CD4-positive, alpha-beta T cell (primary cell): ENCODE results near the gene ESRRG. TPM values are rescaled to one million over a fixed set of nuclear protein-coding genes. Genes with fewer than 3 reads are reported as not detected.

Source experiments
- ATAC-seq: fragments of 200-7000 bp; cut with Tn5 transposase; one replicate; pipeline ENCODE4 v1.10.0; 2022; ENCODE audit warnings: mild to moderate bottlenecking; ENCODE audit not compliant: poor library complexity
- CTCF ChIA-PET: fragments of 350-600 bp; sonication (Branson Sonifier 250); formaldehyde crosslinking; loops from one replicate; lab custom pipeline; 2021; ENCODE audit warnings: antibody characterized with exemption, inconsistent platforms; lab: Charles Lee
- POLR2A ChIA-PET: fragments of 350-600 bp; sonication (Branson Sonifier 250); formaldehyde crosslinking; loops from one replicate; lab custom pipeline; 2021; ENCODE audit warnings: antibody characterized with exemption, inconsistent platforms; lab: Charles Lee
- DNase-seq, 14 experiments: peaks; one replicate each; pipeline ENCODE4 v3.0.0-alpha.2; 2013 to 2020; ENCODE audit warnings: mixed read lengths in 2 of 14
- H3K27ac ChIP-seq, 2 donors: one replicate each; pipeline versions ENCODE4 v1.5.1 to v1.7.0; 2013; ENCODE audit warnings: low read length in 2 of 2, low read depth in 1 of 2, mild to moderate bottlenecking in 1 of 2
- H3K27me3 ChIP-seq, 2 experiments: 1 replicate in 1 of 2; 2 replicates in 1 of 2; pipeline versions ENCODE4 v1.6.1 to v1.7.0; 2013; ENCODE audit warnings: low read length in 2 of 2, control low read depth in 1 of 2, mild to moderate bottlenecking in 1 of 2, moderate library complexity in 1 of 2; ENCODE audit not compliant: insufficient read depth in 2 of 2, control insufficient read depth in 1 of 2
- H3K36me3 ChIP-seq: one replicate; pipeline ENCODE4 v1.6.1; 2013; ENCODE audit warnings: low read length, control low read depth; ENCODE audit not compliant: insufficient read depth
- H3K4me1 ChIP-seq: one replicate; pipeline ENCODE4 v1.6.1; 2013; ENCODE audit warnings: low read length, control low read depth; ENCODE audit not compliant: insufficient read depth
- H3K4me3 ChIP-seq: one replicate; pipeline ENCODE4 v1.5.1; 2013; ENCODE audit warnings: mild to moderate bottlenecking, low read length, moderate library complexity
- H3K9me3 ChIP-seq, 2 experiments: 1 replicate in 1 of 2; 2 replicates in 1 of 2; pipeline versions ENCODE4 v1.6.1 to v1.7.0; 2013; ENCODE audit warnings: low read length in 2 of 2, mild to moderate bottlenecking in 2 of 2, control low read depth in 1 of 2, moderate library complexity in 1 of 2; ENCODE audit not compliant: control insufficient read depth in 1 of 2, insufficient read depth in 1 of 2
- H3K27ac Mint-ChIP-seq: one replicate; pipeline ENCODE4 v1.8.0; 2020; ENCODE audit warnings: mixed read lengths
- H3K27me3 Mint-ChIP-seq: one replicate; pipeline ENCODE4 v1.8.0; 2021; ENCODE audit warnings: mixed read lengths
- H3K36me3 Mint-ChIP-seq: one replicate; pipeline ENCODE4 v1.8.0; 2021; ENCODE audit warnings: low read depth, mixed read lengths
- H3K4me1 Mint-ChIP-seq: one replicate; pipeline ENCODE4 v1.8.0; 2021; ENCODE audit warnings: low read depth, mixed read lengths
- H3K4me3 Mint-ChIP-seq: one replicate; pipeline ENCODE4 v1.8.0; 2020; ENCODE audit warnings: mild to moderate bottlenecking, mixed read lengths
- H3K9me3 Mint-ChIP-seq: one replicate; pipeline ENCODE4 v1.8.0; 2020; ENCODE audit warnings: mixed read lengths
- CTCF ChIP-seq: fragments of 200-600 bp; IDR thresholded peaks from one replicate; pipeline ENCODE4 v1.8.0; 2022; ENCODE audit warnings: antibody characterized with exemption, mild to moderate bottlenecking
- intact Hi-C, 2 experiments: fragments of 100-400 bp; cut with DNase I in 1 of 2; cut with micrococcal nuclease in 1 of 2; formaldehyde crosslinking; loops; one replicate each; pipeline versions ENCODE4 v1.15.1 to v1.9.0; 2023 to 2025; cut with DNase I, micrococcal nuclease
- total RNA-seq, 174 experiments: library from RNA in 2 of 174; stranded (reverse) in 2 of 174; gene quantifications; one replicate each; pipeline ENCODE4 v1.2.3 and lab custom pipeline; 2021 to 2026

Gene ESRRG
- total RNA-seq, 2 experiments from 2014 or later = not detected

GRCh38 chr1:216732121-216732520 is 8.9 kb upstream of the ESRRG start:
- no peaks in the 10 kb centered on the region for H3K27me3 ChIP-seq
- POLR2A ChIA-PET = no interaction called here
- no peak overlapping the region for H3K4me3 Mint-ChIP-seq
- TF ChIP-seq CTCF = no peak
- H3K4me1 ChIP-seq = no peaks in the 10 kb centered on the region
- H3K36me3 ChIP-seq = no peaks in the 10 kb centered on the region
- no peaks in the 10 kb centered on the region for H3K36me3 Mint-ChIP-seq
- H3K9me3 ChIP-seq = peaks cover 0 to 13% of the 10 kb centered on the region in 2 experiments
- intact Hi-C loops = no loop called here
- CTCF ChIA-PET = no interaction called here
- no peaks in the 10 kb centered on the region for H3K27me3 Mint-ChIP-seq
- no peak overlapping the region for H3K4me3 ChIP-seq
- H3K4me1 Mint-ChIP-seq = no peaks in the 10 kb centered on the region
- no peak for DNase-seq
- H3K27ac Mint-ChIP-seq = no peak overlapping the region
- H3K9me3 Mint-ChIP-seq = peaks cover 6% of the 10 kb centered on the region
- no peak for ATAC-seq
- no peak overlapping the region for H3K27ac ChIP-seq

- no peaks in the 10 kb centered on the region for H3K4me1 ChIP-seq
- ChIA-PET POLR2A (no interaction called here), CTCF (no interaction called here)
- no peak for TF ChIP-seq CTCF
- H3K4me3 Mint-ChIP-seq = no peak overlapping the region
- no peak overlapping the region for H3K27ac ChIP-seq
- DNase-seq (no peak), ATAC-seq (no peak)
- intact Hi-C loops = no loop called here
- no peak overlapping the region for H3K4me3 ChIP-seq
- peaks cover 6% of the 10 kb centered on the region for H3K9me3 Mint-ChIP-seq
- H3K27me3 ChIP-seq = no peaks in the 10 kb centered on the region
- no peak overlapping the region for H3K27ac Mint-ChIP-seq
- H3K4me1 Mint-ChIP-seq = no peaks in the 10 kb centered on the region
- H3K36me3 ChIP-seq = no peaks in the 10 kb centered on the region
- H3K36me3 Mint-ChIP-seq = no peaks in the 10 kb centered on the region
- H3K9me3 ChIP-seq = peaks cover 0 to 13% of the 10 kb centered on the region in 2 experiments
- H3K27me3 Mint-ChIP-seq = no peaks in the 10 kb centered on the region
Observed at GRCh38 chr1:216731562-216731961, 8.3 kb upstream of the ESRRG start.

- ChIA-PET POLR2A (no interaction called here), CTCF (no interaction called here)
- Histone ChIP-seq H3K9me3 (peaks cover 0 to 4% of the 10 kb centered on the region in 2 experiments), H3K27ac (no peak overlapping the region), H3K4me3 (no peak overlapping the region), H3K27me3 (peaks cover 0 to 12% of the 10 kb centered on the region in 2 experiments), H3K36me3 (no peaks in the 10 kb centered on the region), H3K4me1 (no peaks in the 10 kb centered on the region)
- ATAC-seq (no peak), DNase-seq (no peak)
- peaks cover 15% of the 10 kb centered on the region for H3K27me3 Mint-ChIP-seq
- no peak overlapping the region for H3K4me3 Mint-ChIP-seq
- H3K36me3 Mint-ChIP-seq = no peaks in the 10 kb centered on the region
- no peaks in the 10 kb centered on the region for H3K4me1 Mint-ChIP-seq
- TF ChIP-seq CTCF = no peak
- peaks cover 3% of the 10 kb centered on the region for H3K9me3 Mint-ChIP-seq
- intact Hi-C loops = no loop called here
- H3K27ac Mint-ChIP-seq = no peak overlapping the region
Observed at GRCh38 chr1:216726435-216726834, 3.2 kb upstream of the ESRRG start.
